GM12878 (cell line): ENCODE data around the gene WDFY4. TPM values are rescaled to one million over a fixed set of nuclear protein-coding genes. Genes with fewer than 3 reads are reported as not detected.

ENCODE experiments used
- ATF3 ChIP-seq: IDR thresholded peaks from 2 replicates; pipeline ENCODE4 v1.6.1; 2011; ENCODE audit warnings: low read depth, mild to moderate bottlenecking, low read length, moderate library complexity, borderline replicate concordance; ENCODE audit errors: extremely low read depth
- ATF7 ChIP-seq: fragments of 450-650 bp; IDR thresholded peaks from 2 replicates; pipeline ENCODE4 v1.6.1; 2016; ENCODE audit warnings: low read depth, mild to moderate bottlenecking
- BHLHE40 ChIP-seq, 2 experiments: fragments of 450-650 bp in 1 of 2; IDR thresholded peaks; 2 replicates each; pipeline ENCODE4 v1.6.1; 2011 to 2017; ENCODE audit warnings: low read depth in 2 of 2, borderline replicate concordance in 1 of 2, improper control_type of control experiment in 1 of 2, low read length in 1 of 2, mild to moderate bottlenecking in 1 of 2
- CHD2 ChIP-seq: IDR thresholded peaks from 2 replicates; pipeline ENCODE4 v1.6.1; 2011; ENCODE audit warnings: low read depth, low read length, improper control_type of control experiment, borderline replicate concordance
- CHD4 ChIP-seq: fragments of 200-600 bp; sonication (generic); IDR thresholded peaks from 2 replicates; pipeline ENCODE4 v1.6.1; 2016; ENCODE audit warnings: mild to moderate bottlenecking
- EED ChIP-seq: sonication (generic); IDR thresholded peaks from 2 replicates; pipeline ENCODE4 v1.6.1; 2016; ENCODE audit warnings: antibody characterized with exemption, low read depth
- ESRRA ChIP-seq: IDR thresholded peaks from 2 replicates; pipeline ENCODE4 v1.6.1; 2012; ENCODE audit warnings: mild to moderate bottlenecking, low read length, improper control_type of control experiment
- HCFC1 ChIP-seq: fragments of 150-350 bp; IDR thresholded peaks from 2 replicates; pipeline ENCODE4 v1.6.1; 2014; ENCODE audit warnings: low read length
- KAT2A ChIP-seq: conservative IDR thresholded peaks from 2 replicates; pipeline ENCODE4 v1.6.1; 2011; ENCODE audit warnings: low read depth, low read length; ENCODE audit not compliant: control insufficient read depth
- MAX ChIP-seq: IDR thresholded peaks from 2 replicates; pipeline ENCODE4 v1.6.1; 2012; ENCODE audit warnings: low read depth, low read length, improper control_type of control experiment
- NFYA ChIP-seq: IDR thresholded peaks from 2 replicates; pipeline ENCODE4 v1.6.1; 2011; ENCODE audit warnings: low read depth, mild to moderate bottlenecking, low read length, improper control_type of control experiment, borderline replicate concordance
- PAX5 ChIP-seq: IDR thresholded peaks from 2 replicates; pipeline ENCODE4 v1.6.1; 2011; ENCODE audit warnings: low read depth, low read length, borderline replicate concordance
- POU2F2 ChIP-seq: IDR thresholded peaks from 3 replicates; pipeline ENCODE4 v1.6.1; 2011; ENCODE audit warnings: low read depth, mild to moderate bottlenecking, low read length, borderline replicate concordance
- PRDM15 ChIP-seq: fragments of 450-650 bp; formaldehyde crosslinking; IDR thresholded peaks from 2 replicates; pipeline ENCODE4 v1.4.0; 2020; ENCODE audit warnings: mild to moderate bottlenecking, moderate library complexity
- RAD51 ChIP-seq: fragments of 450-650 bp; IDR thresholded peaks from 2 replicates; pipeline ENCODE4 v1.6.1; 2016; ENCODE audit warnings: moderate library complexity, mild to moderate bottlenecking, inconsistent platforms
- SIX5 ChIP-seq: IDR thresholded peaks from 2 replicates; pipeline ENCODE4 v1.6.1; 2011; ENCODE audit warnings: mild to moderate bottlenecking, low read depth, low read length, moderate library complexity; ENCODE audit not compliant: severe bottlenecking
- TAF1 ChIP-seq: IDR thresholded peaks from 2 replicates; pipeline ENCODE4 v1.6.1; 2011; ENCODE audit warnings: mild to moderate bottlenecking, low read depth, low read length, borderline replicate concordance
- WRNIP1 ChIP-seq: IDR thresholded peaks from 2 replicates; pipeline ENCODE4 v1.6.1; 2011; ENCODE audit warnings: low read depth, low read length, improper control_type of control experiment, borderline replicate concordance
- ZBED1 ChIP-seq: IDR thresholded peaks from 2 replicates; pipeline ENCODE4 v1.6.1; 2016; ENCODE audit warnings: borderline replicate concordance
- ZNF217 ChIP-seq: fragments of 450-650 bp; IDR thresholded peaks from 2 replicates; pipeline ENCODE4 v1.6.1; 2017; ENCODE audit warnings: antibody characterized with exemption, mild to moderate bottlenecking
- ZNF24 ChIP-seq: fragments of 450-650 bp; IDR thresholded peaks from 2 replicates; pipeline ENCODE4 v1.6.1; 2017; ENCODE audit warnings: antibody characterized with exemption, mild to moderate bottlenecking
- ZNF384 ChIP-seq: IDR thresholded peaks from 2 replicates; pipeline ENCODE4 v1.6.1; 2012; ENCODE audit warnings: low read depth, mild to moderate bottlenecking, low read length, improper control_type of control experiment, borderline replicate concordance
- polyA plus RNA-seq, 11 experiments: library from polyadenylated mRNA; depleted of rRNA in 4 of 11; unstranded in 6 of 11; stranded (reverse) in 5 of 11; fragments of >200 nt; fragmentation: Nextera tagmentation in 4 of 11; fragmentation: Illumina TruSeq in 1 of 11; extraction: Ambion mirVana in 4 of 11; extraction: Trizol in 1 of 11; gene quantifications; 1 replicate in 1 of 11; 2 replicates in 10 of 11; pipeline versions ENCODE4 v1.2.1 to v1.2.3, GENCODE V29; 2011 to 2016; ENCODE audit warnings: inconsistent platforms in 2 of 11, missing spikeins in 2 of 11, low read depth in 1 of 11
- total RNA-seq, 4 experiments: library from RNA; depleted of rRNA in 3 of 4; stranded (reverse); fragments of >200 nt in 3 of 4; fragmentation: Illumina TruSeq in 1 of 4; extraction: Trizol in 1 of 4; gene quantifications; 2 replicates each; pipeline versions ENCODE4 v1.2.1 to v1.2.3, GENCODE V29; 2013 to 2021

WDFY4 gene
- total and polyA plus RNA-seq, 10 of the 15 experiments (the other 5 are each of a cell fraction or from before 2014, with no cell fraction given) = 13.5 to 132 (median 47.3) TPM

- TF ChIP-seq PRDM15 (CRISPR knock-in tag) (no peak), EED (peak; percentile 81; the same call in 1 of the 2 replicates), CHD4 (no peak), BHLHE40 (IDR thresholded peaks at IDR 0.05; ENCODE audit: borderline replicate concordance in 1 of 2, low read depth in 2 of 2, low read length in 1 of 2) (peak; percentile 70 to 90; a peak in 3 of 4 replicates), SIX5 (no peak), HCFC1 (0 out of 2 replicates have a peak, but pooled peaks have one; percentile 8), NFYA (no peak), ZNF384 (no peak), ZBED1 (no peak), ATF7 (no peak), TAF1 (peak; percentile 76; the same call in 1 of the 2 replicates), PAX5 (peak; percentile 90), ZNF24 (no peak), MAX (no peak; the same call in 1 of the 2 replicates), CHD2 (peak; percentile 73), RAD51 (no peak), POU2F2 (peak; percentile 69; the same call in 2 of the 3 replicates), KAT2A (no peak), ESRRA (no peak), ATF3 (no peak), ZNF217 (0 out of 2 replicates have a peak, but pooled peaks have one; percentile 4), WRNIP1 (0 out of 2 replicates have a peak, but pooled peaks have one; percentile 38)
Observed at GRCh38 chr10:48670978-48671913, 13.4 kb upstream of the WDFY4 start (continued).
